Mesendoderm (in vitro differentiated cells): ENCODE results near the gene STAT4.

ENCODE experiments used
- DNase-seq: peaks from one replicate; pipeline ENCODE4 v3.0.0; 2013
- H2AK5ac ChIP-seq: 2 replicates; pipeline ENCODE4 v1.6.1; 2013; ENCODE audit warnings: low read length, inconsistent platforms
- H2BK120ac ChIP-seq: 2 replicates; pipeline ENCODE4 v1.6.1; 2013; ENCODE audit warnings: low read depth, mild to moderate bottlenecking, low read length, moderate library complexity, mixed read lengths
- H2BK15ac ChIP-seq: replicated peaks from 2 replicates; pipeline ENCODE4 v1.6.1; 2013; ENCODE audit warnings: low read depth, mild to moderate bottlenecking, moderate library complexity
- H2BK5ac ChIP-seq: 2 replicates; pipeline ENCODE4 v1.6.1; 2013; ENCODE audit warnings: low read length, inconsistent platforms
- H3K18ac ChIP-seq: 2 replicates; pipeline ENCODE4 v1.6.1; 2013; ENCODE audit warnings: mild to moderate bottlenecking, low read length, mixed read lengths
- H3K23ac ChIP-seq: one replicate; pipeline ENCODE4 v1.6.1; 2013; ENCODE audit warnings: low read length
- H3K27ac ChIP-seq: 2 replicates; pipeline ENCODE4 v1.5.1; 2013; ENCODE audit warnings: low read depth, mild to moderate bottlenecking, inconsistent platforms, low read length, moderate library complexity
- H3K27me3 ChIP-seq: 2 replicates; pipeline ENCODE4 v1.6.1; 2013; ENCODE audit warnings: low read length, control low read depth, mild to moderate bottlenecking, inconsistent platforms; ENCODE audit not compliant: insufficient read depth, poor library complexity
- H3K36me3 ChIP-seq: 2 replicates; pipeline ENCODE4 v1.6.1; 2013; ENCODE audit warnings: low read length, inconsistent platforms; ENCODE audit not compliant: control insufficient read depth, insufficient read depth
- H3K4ac ChIP-seq: one replicate; pipeline ENCODE4 v1.6.1; 2013; ENCODE audit warnings: low read depth, mild to moderate bottlenecking, low read length, moderate library complexity
- H3K4me1 ChIP-seq: 2 replicates; pipeline ENCODE4 v1.6.1; 2013; ENCODE audit warnings: low read depth, low read length, inconsistent platforms; ENCODE audit not compliant: control insufficient read depth
- H3K4me2 ChIP-seq: 2 replicates; pipeline ENCODE4 v1.6.1; 2013; ENCODE audit warnings: low read length
- H3K4me3 ChIP-seq: 2 replicates; pipeline ENCODE4 v1.5.1; 2013; ENCODE audit warnings: mild to moderate bottlenecking, low read length
- H3K56ac ChIP-seq: one replicate; pipeline ENCODE4 v1.6.1; 2013; ENCODE audit warnings: low read length
- H3K79me1 ChIP-seq: 2 replicates; pipeline ENCODE4 v1.6.1; 2013; ENCODE audit warnings: low read length, inconsistent platforms
- H3K79me2 ChIP-seq: 2 replicates; pipeline ENCODE4 v1.6.1; 2013; ENCODE audit warnings: mild to moderate bottlenecking, low read length; ENCODE audit not compliant: control insufficient read depth, insufficient read depth
- H3K9ac ChIP-seq: 2 replicates; pipeline ENCODE4 v1.6.1; 2013; ENCODE audit warnings: low read length, inconsistent platforms
- H4K5ac ChIP-seq: one replicate; pipeline ENCODE4 v1.6.1; 2013; ENCODE audit warnings: low read length
- H4K8ac ChIP-seq: one replicate; pipeline ENCODE4 v1.6.1; 2013; ENCODE audit warnings: low read depth, mild to moderate bottlenecking, control low read depth, low read length, moderate library complexity
- WGBS: extraction: QIAGEN DNeasy Blood & Tissue Kit; methylation state at CpG from one replicate; pipeline ENCODE4 v1.1.7; 2013; ENCODE audit warnings: low lambda C conversion rate, missing lambda C conversion rate; ENCODE audit not compliant: insufficient coverage; ENCODE audit errors: extremely low coverage; 5-methylcytosine and 5-hydroxymethylcytosine counted together

The STAT4 gene

DNA sequence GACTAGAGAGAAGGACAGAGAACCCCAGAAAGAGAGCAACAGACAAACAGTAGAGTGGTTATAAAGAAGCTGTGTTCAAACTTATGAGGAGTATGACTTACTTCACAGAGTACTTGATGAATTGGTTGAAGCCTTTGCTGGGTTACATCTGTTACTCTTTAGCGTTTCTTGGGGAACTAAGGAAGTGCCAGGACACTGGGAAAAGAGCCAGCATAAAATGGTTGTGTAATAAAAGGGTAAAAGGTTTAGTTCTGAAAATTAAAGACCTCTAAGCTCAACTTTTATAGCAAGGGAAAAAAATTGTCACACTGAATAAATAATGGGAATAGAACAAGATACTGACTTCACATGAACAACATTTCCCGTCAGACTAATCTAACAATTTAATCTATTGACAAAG lies 17.0 kb upstream of the STAT4 start:
- Histone ChIP-seq H3K4me1 (peaks cover 4% of the 10 kb centered on the region), H4K5ac (no peak overlapping the region), H3K9ac (no peak overlapping the region), H3K36me3 (no peaks in the 10 kb centered on the region), H3K79me2 (no peaks in the 10 kb centered on the region), H2BK120ac (peak overlapping the region; percentile 45), H3K4me3 (no peak overlapping the region), H3K27me3 (no peaks in the 10 kb centered on the region), H3K18ac (no peak overlapping the region), H2BK15ac (no peak overlapping the region), H3K4ac (no peak overlapping the region), H3K56ac (no peak overlapping the region), H2AK5ac (no peak overlapping the region), H3K79me1 (no peaks in the 10 kb centered on the region), H3K23ac (no peak overlapping the region), H4K8ac (no peak overlapping the region), H3K4me2 (no peak overlapping the region), H3K27ac (peak overlapping the region; percentile 3), H2BK5ac (no peak overlapping the region)
- DNase-seq: no peak
- no CpG with 5 or more reads among the region's 2 CpGs for WGBS

DNA sequence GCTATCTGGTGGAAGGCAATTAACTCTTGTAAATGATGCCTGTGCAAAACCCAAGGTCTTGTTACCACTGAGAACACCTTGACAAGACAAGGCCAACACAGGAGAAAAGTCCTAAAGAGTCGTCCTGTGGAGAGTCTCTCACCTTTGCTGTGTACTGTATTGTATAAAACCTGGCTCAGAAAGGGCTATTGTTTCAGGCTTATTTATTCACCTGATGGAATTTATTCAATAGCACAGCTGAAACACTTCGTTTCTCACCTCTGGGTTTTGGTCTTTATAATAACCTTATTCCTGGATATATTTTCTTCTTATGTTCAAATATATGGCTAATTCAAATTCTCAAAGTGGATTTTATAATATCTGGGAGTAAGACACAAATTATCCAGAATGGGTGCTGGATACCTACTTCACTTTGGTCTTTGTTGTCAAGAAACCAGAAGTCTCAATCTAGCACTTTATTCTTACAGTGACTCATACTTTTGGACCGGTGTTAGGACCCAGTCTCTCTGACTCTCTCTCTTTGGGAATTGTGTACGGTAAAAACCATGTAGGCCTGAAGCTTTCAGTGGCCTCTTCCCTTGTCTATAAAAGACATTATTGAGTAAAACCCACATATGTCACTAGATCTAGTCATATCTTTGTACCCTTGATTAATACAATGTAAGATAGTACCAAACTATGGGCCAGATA lies 16.1 kb upstream of the STAT4 start:
- Histone ChIP-seq H3K27me3 (no peaks in the 10 kb centered on the region), H3K4me1 (peaks cover 4% of the 10 kb centered on the region), H4K5ac (no peak overlapping the region), H3K18ac (no peak overlapping the region), H3K27ac (peak overlapping the region; percentile 3), H3K4me3 (no peak overlapping the region), H3K9ac (no peak overlapping the region), H2BK15ac (no peak overlapping the region), H2AK5ac (no peak overlapping the region), H3K79me2 (no peaks in the 10 kb centered on the region), H3K4ac (no peak overlapping the region), H3K79me1 (no peaks in the 10 kb centered on the region), H4K8ac (no peak overlapping the region), H3K36me3 (no peaks in the 10 kb centered on the region), H3K23ac (no peak overlapping the region), H3K56ac (no peak overlapping the region), H2BK120ac (no peak overlapping the region), H3K4me2 (no peak overlapping the region), H2BK5ac (no peak overlapping the region)
- DNase-seq: peak; percentile 73
- no CpG with 5 or more reads among the region's 4 CpGs for WGBS

DNA sequence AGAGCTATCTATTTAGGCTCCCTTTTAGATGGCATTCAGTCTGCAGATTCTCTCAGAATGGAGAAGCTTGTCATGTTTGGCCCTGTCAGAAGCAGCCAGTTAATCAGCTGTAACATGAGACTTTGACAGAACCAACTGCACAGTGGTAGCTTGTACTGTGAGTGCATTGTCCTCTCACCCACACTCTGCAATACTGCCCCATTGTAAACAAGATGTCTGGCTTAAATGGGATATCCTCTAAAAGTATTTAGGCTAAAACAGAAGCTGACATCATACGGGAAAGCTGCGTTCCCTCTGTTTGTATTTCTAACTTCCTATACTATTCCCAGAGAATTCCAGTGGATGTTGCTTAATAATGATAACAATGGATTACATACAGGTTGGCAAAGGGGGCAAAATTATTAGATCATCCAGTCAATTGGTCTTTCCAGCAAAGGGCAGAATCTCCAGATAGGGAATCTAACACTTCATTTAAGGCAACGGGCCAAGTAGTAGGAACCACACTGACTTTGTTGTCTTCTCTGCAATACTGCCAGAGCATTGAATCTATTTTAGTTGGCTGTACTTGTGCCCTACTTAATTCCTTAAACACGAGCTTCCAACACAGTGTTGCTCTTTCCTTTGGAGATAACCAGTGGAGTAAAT lies 15.4 kb upstream of the STAT4 start:
- H3K4me1 ChIP-seq: peaks cover 4% of the 10 kb centered on the region
- H3K4me3 ChIP-seq: no peak overlapping the region

DNA sequence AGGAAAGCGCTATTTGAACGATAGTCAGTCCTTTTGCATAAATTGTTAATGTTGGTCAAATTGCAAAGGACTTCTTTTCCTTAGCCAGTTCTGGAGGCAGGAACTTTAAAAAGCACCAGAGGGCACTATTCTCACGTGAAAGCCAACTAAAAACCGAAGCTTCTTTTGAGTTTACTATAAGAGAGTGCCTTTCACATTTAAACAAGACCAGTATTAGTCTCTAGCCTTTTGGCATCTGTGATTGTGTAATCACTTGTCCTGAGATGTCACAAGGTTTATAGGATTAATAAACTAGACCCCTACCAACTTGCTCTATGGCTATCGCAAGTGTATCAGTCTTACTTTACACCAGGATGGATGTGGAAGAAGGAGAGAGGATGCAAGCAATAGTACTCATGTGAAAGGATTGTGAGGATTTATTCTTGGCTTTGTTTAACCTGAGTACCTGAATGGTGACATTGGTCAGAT lies 14.4 kb upstream of the STAT4 start:
- Histone ChIP-seq H2AK5ac (no peak overlapping the region), H3K4me1 (peaks cover 4% of the 10 kb centered on the region), H3K23ac (no peak overlapping the region), H3K4me3 (no peak overlapping the region), H2BK5ac (no peak overlapping the region), H3K4me2 (no peak overlapping the region), H4K5ac (no peak overlapping the region), H3K4ac (no peak overlapping the region), H3K18ac (no peak overlapping the region), H3K9ac (no peak overlapping the region), H3K79me1 (no peaks in the 10 kb centered on the region), H3K27me3 (no peaks in the 10 kb centered on the region), H4K8ac (no peak overlapping the region), H2BK120ac (no peak overlapping the region), H3K36me3 (no peaks in the 10 kb centered on the region), H3K79me2 (no peaks in the 10 kb centered on the region), H2BK15ac (no peak overlapping the region), H3K27ac (no peak overlapping the region), H3K56ac (no peak overlapping the region)
- WGBS: no CpG with 5 or more reads among the region's 5 CpGs
- DNase-seq: peak; percentile 63

More for the DNA sequence above, 15.4 kb upstream of the STAT4 start:
- Histone ChIP-seq H3K36me3 (no peaks in the 10 kb centered on the region), H2AK5ac (no peak overlapping the region), H3K79me1 (no peaks in the 10 kb centered on the region), H2BK15ac (no peak overlapping the region), H3K79me2 (no peaks in the 10 kb centered on the region), H3K23ac (no peak overlapping the region), H3K56ac (no peak overlapping the region), H2BK120ac (no peak overlapping the region), H4K8ac (no peak overlapping the region), H3K4me2 (no peak overlapping the region), H3K27ac (peak overlapping the region; percentile 30), H2BK5ac (no peak overlapping the region), H4K5ac (no peak overlapping the region), H3K18ac (no peak overlapping the region), H3K4ac (no peak overlapping the region), H3K9ac (no peak overlapping the region), H3K27me3 (no peaks in the 10 kb centered on the region)
- WGBS: no CpG with 5 or more reads among the region's 4 CpGs
- DNase-seq: no peak

DNA sequence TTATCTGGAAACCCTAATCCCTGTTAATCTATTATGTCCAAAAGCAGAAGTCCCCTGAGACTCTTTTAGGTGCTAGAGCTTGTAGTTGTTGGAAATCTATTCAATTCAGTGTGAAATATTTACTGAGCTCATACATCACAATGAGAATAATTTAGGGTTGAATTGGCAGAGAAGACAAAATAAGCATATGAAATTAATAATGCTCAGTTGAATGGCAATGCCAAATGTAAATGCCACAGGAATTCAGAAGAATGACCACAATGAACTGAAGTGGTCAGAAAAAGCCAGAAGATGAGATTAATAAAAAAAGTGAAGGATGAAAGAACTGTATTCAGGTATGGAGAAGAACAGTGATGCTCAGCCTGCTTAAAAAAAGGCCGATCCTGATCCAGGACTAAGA lies 8.0 kb upstream of the STAT4 start:
- no peak for DNase-seq
- Histone ChIP-seq H3K18ac (no peak overlapping the region), H4K8ac (no peak overlapping the region), H2BK15ac (no peak overlapping the region), H3K79me2 (no peaks in the 10 kb centered on the region), H3K4me1 (peaks cover 3% of the 10 kb centered on the region), H2BK120ac (no peak overlapping the region), H3K56ac (no peak overlapping the region), H3K4ac (no peak overlapping the region), H3K27ac (no peak overlapping the region), H3K27me3 (no peaks in the 10 kb centered on the region), H3K36me3 (no peaks in the 10 kb centered on the region), H4K5ac (no peak overlapping the region), H3K9ac (no peak overlapping the region), H2AK5ac (no peak overlapping the region), H3K4me2 (no peak overlapping the region), H2BK5ac (no peak overlapping the region), H3K23ac (no peak overlapping the region), H3K4me3 (no peak overlapping the region), H3K79me1 (no peaks in the 10 kb centered on the region)
- WGBS: no CpG with 5 or more reads among the region's 1 CpG
